Testis (tissue), 2 donors: ENCODE measurements around the gene NUTM2F.

Experiments
- POLR2A ChIP-seq: fragments of 450-650 bp; IDR thresholded peaks from one replicate; pipeline ENCODE4 v1.6.1; 2017; ENCODE audit warnings: antibody characterized with exemption, mild to moderate bottlenecking, moderate library complexity
- TF ChIP-seq, protein P1 (sequence below), 3 experiments: fragments of 450-650 bp in 2 of 3; fragments of 200-600 bp in 1 of 3; sonication (generic) in 1 of 3; IDR thresholded peaks; one replicate each; pipeline ENCODE4 v1.5.1; 2016 to 2019; ENCODE audit warnings: antibody characterized with exemption in 3 of 3, mild to moderate bottlenecking in 2 of 3, moderate library complexity in 1 of 3

DNA sequence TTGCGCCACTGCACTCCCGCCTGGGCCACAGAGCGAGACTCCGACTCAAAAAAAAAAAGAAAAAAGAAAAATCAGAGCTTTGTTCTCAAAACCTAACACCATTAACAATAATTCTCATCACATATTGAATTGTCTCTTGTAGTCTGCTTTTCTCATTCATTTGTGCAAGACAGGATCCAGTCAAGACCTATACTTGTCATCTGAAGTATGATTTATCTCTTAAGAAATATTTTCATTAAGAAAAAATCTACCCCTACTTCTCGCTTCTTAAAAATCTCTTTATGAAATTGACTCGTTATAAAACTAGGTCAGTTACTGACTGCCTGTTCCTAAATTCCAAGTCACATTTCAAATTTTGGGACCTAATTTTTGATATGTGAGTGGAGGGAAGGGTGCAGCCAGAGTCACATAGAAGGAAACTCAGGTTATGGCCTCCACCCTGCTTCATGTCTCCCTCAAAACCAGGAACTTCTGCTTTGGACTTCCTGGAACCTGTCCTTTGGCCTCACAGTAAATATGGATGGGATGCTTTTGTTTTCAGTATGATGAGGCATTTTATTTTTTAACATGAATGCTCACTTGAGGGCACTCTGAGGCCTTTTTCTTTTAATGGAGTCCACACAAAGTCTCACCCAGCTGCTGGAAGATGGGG lies 50.4 kb downstream of the NUTM2F start:
- TF ChIP-seq, protein P1, sequence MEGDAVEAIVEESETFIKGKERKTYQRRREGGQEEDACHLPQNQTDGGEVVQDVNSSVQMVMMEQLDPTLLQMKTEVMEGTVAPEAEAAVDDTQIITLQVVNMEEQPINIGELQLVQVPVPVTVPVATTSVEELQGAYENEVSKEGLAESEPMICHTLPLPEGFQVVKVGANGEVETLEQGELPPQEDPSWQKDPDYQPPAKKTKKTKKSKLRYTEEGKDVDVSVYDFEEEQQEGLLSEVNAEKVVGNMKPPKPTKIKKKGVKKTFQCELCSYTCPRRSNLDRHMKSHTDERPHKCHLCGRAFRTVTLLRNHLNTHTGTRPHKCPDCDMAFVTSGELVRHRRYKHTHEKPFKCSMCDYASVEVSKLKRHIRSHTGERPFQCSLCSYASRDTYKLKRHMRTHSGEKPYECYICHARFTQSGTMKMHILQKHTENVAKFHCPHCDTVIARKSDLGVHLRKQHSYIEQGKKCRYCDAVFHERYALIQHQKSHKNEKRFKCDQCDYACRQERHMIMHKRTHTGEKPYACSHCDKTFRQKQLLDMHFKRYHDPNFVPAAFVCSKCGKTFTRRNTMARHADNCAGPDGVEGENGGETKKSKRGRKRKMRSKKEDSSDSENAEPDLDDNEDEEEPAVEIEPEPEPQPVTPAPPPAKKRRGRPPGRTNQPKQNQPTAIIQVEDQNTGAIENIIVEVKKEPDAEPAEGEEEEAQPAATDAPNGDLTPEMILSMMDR (IDR thresholded peaks at IDR 0.05): no peak
- no peak for TF ChIP-seq POLR2A
